Measurements from ENCODE around the gene SART3. TPM values are rescaled to one million over a fixed set of nuclear protein-coding genes. Genes with fewer than 3 reads are reported as not detected.
"Not testable (repeated sequence)": the region's sequence is repeated elsewhere in the genome, so short reads cannot be mapped to it uniquely, and the experiment has no call there.

Gene SART3
- total RNA-seq, 2 experiments from 2014 or later = 78.7 to 80.9 TPM

DNA sequence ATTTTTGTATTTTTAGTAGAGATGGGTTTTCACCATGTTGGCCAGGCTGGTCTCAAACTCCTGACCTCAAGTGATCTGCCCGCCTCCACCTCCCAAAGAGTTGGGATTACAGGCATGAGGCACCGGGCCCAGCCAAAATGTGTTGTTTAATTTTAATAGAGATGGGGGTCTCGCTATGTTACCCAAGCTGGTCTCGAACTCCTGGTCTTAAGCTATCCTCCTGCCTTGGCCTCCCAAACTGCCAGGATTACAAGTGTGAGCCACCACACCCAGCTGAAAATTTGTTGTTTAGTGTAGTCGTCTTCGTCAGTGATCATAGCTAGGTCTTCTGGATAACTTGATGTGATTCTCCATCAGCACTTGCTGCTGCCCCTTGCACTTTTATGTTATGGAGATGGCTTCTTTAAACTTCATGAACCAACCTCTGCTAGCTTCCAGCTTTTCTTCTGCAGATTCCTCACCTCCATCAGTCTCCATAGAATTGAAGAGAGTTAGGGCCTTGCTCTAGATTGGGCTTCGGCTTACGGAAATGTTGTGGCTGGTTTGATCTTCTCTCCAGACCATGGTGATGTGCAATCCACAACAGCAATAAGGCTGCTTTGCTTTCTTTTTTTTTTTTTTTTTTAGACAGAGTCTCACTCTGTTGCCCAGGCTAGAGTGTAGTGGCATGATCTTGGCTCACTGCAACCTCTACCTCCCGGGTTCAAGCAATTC is 14.4 kb upstream of the SART3 start:
- no peak overlapping the region for H3K27ac Mint-ChIP-seq
- H3K27me3 Mint-ChIP-seq = no peaks in the 10 kb centered on the region
- H3K4me1 Mint-ChIP-seq = peaks cover 49% of the 10 kb centered on the region
- H3K4me3 Mint-ChIP-seq = no peak overlapping the region
- peaks cover 10% of the 10 kb centered on the region for H3K36me3 Mint-ChIP-seq
- H3K9me3 Mint-ChIP-seq = peaks cover 7% of the 10 kb centered on the region
- no peak for DNase-seq

DNA sequence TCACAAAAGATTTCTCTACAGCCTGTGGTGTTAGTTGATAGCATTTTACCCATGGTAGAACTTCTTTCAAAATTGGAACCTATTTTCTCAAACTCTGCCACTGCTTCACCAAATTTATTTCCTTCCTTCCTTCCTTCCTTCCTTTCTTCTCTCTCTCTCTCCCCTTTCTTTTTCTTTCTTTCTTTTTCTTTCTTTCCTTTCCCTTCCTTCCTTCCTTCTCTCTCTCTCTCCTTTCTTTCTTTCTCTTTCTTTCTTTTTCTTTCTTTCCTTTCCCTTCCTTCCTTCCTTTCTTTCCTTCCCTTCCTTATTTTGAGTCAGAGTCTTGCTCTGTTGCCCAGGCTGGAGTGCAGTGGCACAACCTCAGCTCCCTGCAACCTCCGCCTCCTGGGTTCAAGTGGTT is 13.3 kb upstream of the SART3 start:
- H3K4me3 Mint-ChIP-seq, DNase-seq, H3K9me3 Mint-ChIP-seq, H3K27me3 Mint-ChIP-seq, H3K27ac Mint-ChIP-seq: not testable (repeated sequence)
- Mint-ChIP-seq H3K36me3 (peaks cover 14% of the 10 kb centered on the region), H3K4me1 (peaks cover 59% of the 10 kb centered on the region)

DNA sequence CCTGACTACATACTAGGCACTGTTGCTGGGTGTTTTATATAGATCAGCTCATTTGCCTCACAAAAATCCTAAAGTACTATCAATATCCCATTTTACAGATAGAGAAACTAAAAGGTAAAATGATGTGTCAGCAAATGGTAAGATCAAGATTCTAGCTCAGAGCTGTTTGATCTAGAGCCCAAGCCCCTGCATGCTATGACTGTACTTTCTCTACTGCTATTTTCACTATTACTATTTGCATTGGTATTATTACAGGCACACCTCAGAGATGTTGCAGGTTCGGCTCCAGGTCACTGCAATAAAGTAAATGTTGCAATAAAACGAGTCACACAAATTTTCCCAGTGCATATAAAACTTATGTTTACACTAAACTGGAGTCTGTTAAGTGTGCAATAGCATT is 12.3 kb upstream of the SART3 start:
- peaks cover 18% of the 10 kb centered on the region for H3K36me3 Mint-ChIP-seq
- no peak overlapping the region for H3K4me3 Mint-ChIP-seq
- no peaks in the 10 kb centered on the region for H3K27me3 Mint-ChIP-seq
- no peaks in the 10 kb centered on the region for H3K9me3 Mint-ChIP-seq
- DNase-seq = peak; percentile 31
- H3K4me1 Mint-ChIP-seq = peaks cover 63% of the 10 kb centered on the region
- no peak overlapping the region for H3K27ac Mint-ChIP-seq

DNA sequence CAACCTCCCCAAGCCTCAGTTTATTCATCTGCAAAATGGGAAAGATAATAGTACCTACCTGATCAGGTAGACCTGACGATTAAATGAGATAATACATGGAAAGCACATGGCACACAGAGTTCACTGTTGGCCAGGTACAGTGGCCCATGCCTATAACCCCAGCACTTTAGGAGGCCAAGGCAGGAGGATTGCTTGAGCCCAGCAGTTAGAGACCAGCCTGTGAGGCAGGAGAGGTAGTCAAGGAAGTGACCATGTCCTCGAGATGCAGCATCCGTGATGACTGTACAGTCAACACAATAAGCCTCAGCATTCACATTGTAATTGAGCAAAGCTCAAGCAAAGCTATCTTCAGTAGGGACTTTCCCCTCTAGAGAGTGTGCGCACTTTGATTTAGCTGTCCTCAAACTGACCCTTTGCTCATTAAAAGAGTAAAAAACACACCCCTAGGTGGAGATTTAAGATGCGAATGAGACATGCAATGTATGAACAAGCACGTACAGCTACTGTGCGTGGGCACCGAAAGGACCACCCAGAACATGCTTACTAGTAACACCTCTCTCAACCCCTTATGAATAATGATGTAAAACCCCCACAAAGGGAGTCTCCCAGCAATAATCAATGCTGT is 11.3 kb upstream of the SART3 start:
- no peak overlapping the region for H3K4me3 Mint-ChIP-seq
- peaks cover 74% of the 10 kb centered on the region for H3K4me1 Mint-ChIP-seq
- H3K36me3 Mint-ChIP-seq = peaks cover 27% of the 10 kb centered on the region
- no peaks in the 10 kb centered on the region for H3K27me3 Mint-ChIP-seq
- no peak overlapping the region for H3K27ac Mint-ChIP-seq
- no peak for DNase-seq
- H3K9me3 Mint-ChIP-seq = no peaks in the 10 kb centered on the region

DNA sequence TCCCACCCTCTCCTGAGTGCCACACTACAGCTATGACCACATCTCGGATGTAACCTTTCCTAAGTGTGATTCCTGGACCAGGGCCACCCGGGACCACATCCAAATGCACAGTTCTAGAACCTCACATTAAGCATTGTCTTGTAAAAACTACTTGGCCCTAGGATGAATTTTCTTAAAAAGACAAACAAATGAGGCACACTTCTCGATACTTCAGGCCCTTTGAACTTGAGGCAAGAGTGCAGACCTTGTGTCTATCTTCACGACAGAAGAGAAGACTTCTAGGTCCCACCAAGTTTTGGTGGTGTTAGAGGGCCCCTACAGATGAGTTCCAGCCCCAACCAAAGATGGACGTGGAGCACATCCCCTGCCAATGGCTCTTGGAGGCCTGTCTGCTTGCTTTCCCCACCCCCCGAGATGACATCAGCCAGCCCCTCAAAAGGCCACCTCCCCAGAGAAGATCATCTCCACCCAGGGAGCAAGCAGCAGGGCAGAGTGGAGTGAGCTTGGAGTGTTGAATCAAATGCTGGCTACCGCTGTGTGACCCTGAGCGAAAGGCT is 10.7 kb upstream of the SART3 start:
- Mint-ChIP-seq H3K4me3 (no peak overlapping the region), H3K27me3 (no peaks in the 10 kb centered on the region), H3K36me3 (peaks cover 27% of the 10 kb centered on the region), H3K9me3 (no peaks in the 10 kb centered on the region), H3K4me1 (peaks cover 79% of the 10 kb centered on the region), H3K27ac (no peak overlapping the region)
- no peak for DNase-seq

DNA sequence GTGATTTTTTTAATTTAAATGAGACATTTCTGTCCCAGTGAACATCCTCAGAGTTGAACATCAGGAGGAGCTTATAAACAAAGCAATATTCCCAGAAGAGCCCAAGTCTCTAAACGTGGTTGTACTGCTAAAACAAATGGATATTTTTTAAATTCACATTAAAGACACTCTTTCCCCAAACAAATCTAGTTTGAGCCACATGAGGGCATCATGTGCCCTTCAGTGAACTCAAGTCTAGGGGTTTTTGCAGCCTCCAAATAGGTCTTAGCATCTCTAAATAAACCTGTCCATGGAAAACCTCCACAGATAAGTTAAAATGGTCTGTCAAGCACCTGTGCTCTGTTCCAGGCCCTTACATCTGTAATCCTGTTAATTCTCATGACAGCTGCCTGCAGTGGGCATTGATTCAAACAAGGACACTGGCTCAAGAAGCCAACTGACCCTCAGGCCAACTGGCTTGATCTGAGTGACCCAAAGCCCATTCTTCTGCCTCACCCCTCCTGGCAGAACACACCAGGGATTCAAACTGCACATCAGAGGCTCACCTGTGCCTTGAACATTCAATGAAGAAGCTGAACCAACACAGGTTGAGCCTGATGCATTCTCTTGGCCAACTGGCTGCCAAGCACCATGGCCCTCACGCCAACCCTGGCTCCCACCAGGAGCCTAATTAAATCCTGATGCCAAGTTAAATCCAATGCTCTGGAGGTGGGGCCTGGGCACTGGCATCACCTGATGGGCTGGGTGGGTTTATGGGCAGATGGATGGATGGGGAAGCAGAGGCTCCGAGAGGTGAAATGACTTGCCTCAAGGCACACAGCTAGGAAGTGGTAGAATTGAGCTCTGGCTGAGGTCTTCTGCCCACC is 10.0 kb upstream of the SART3 start:
- DNase-seq = no peak
- Mint-ChIP-seq H3K9me3 (no peaks in the 10 kb centered on the region), H3K4me3 (no peak overlapping the region), H3K27me3 (no peaks in the 10 kb centered on the region), H3K27ac (no peak overlapping the region), H3K36me3 (peaks cover 31% of the 10 kb centered on the region), H3K4me1 (peaks cover 83% of the 10 kb centered on the region)

DNA sequence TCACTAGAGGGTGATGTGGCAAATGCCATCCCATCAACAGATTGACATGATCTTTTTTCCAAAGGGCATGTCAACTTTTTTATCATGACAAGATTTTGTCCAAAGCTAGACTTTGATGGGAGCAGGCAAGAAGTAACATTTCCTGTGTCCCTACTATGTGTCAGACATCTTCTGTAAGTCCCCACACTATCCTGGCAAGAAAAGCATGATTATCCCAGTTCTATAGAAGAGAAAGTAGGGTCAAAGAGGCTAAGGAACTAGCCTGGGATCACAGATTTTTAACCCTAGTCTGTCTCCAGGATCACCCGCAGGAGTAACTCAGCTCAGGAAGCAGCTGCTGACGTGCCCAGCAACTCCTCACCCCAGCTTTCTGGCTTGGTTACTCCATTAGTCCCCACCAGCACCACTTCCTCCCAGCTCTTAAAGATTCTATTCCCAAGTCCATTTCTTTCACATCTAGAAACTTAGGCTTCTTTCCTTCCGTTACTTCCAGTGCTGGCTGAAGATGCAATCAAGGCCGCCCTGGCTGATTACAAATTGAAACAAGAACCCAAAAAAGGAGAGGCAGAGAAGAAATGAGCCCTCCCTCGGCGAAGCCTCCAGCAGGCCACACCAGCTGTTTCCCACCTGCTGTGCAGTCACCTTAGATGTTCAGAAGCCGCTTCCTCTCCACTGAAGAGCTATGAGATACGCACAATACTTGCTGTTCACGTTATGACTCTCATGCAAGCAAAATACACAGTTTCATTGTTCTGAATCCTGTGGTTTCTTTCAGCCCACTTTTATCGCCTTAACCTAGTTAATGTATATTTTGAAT is 7.6 kb upstream of the SART3 start:
- Mint-ChIP-seq H3K4me1 (peaks cover 83% of the 10 kb centered on the region), H3K27ac (peak overlapping the region; percentile 96), H3K27me3 (no peaks in the 10 kb centered on the region), H3K36me3 (peaks cover 41% of the 10 kb centered on the region), H3K4me3 (peak overlapping the region; percentile 72), H3K9me3 (no peaks in the 10 kb centered on the region)
- peak; percentile 79 for DNase-seq

DNA sequence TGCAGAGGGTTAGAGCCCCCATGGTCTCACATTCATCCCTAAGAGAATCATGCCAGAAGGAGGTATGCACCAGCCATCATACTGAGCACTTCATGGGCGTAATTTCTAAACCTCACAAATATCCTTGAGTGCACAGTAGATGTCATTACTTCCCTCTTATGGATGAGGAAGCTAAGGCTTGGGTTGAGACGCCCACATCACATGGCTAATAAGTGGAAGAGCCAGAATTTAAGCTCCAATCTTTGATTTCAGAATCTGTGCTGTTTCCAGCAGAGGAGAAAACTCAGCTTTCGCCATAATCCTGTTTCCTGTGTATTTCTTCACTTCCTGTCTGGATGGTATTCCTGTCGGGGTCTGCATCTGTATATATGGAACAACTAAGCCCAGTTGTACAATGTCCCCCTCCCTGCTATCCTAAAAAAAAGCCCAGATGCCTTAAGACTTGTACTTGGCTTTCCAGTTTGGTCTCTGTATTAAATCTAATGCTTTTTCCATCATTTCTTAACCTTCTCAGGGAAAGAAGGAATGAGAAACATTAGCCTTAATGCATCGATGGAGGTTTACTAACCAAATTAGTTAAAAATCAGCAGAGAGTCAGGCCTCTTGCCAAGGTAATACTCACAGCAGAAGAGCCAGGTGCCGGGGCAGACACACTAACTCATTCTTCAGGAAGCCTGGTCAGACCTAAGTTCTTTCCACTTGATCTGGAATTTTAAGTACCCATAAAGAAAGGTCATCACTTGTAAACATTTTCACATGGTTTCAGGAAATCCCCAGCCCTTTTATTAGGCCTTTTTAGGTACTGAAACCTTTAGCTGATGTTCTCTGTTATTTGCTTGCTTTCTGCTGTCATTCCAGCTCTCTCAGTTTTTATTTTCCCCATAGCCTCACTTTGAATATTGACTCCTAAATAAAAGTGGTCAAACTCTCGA is 6.7 kb upstream of the SART3 start:
- H3K4me3 Mint-ChIP-seq = peak overlapping the region; percentile 72
- no peaks in the 10 kb centered on the region for H3K9me3 Mint-ChIP-seq
- peaks cover 41% of the 10 kb centered on the region for H3K36me3 Mint-ChIP-seq
- no peak for DNase-seq
- peak overlapping the region; percentile 96 for H3K27ac Mint-ChIP-seq
- H3K27me3 Mint-ChIP-seq = no peaks in the 10 kb centered on the region
- H3K4me1 Mint-ChIP-seq = peaks cover 80% of the 10 kb centered on the region

DNA sequence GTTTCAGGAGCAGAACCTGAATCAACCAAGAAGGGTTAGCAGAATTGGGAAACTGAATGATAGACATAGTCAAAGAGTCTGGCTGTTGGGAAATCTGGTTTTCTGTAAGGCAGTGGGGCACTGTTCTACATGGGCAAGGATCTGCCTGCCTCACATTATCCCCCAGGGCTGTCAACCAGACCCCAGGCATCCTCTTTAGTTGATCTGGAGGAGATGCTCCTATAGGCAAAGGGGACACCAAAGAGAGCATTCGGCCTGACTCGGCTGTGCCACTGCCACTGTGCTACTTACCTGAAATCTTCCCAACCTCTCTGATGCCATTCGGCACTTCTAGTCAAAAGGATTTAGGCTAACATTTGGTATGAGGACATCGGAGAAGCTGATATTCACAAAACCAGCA is 5.5 kb upstream of the SART3 start:
- Mint-ChIP-seq H3K27me3 (no peaks in the 10 kb centered on the region), H3K4me3 (no peak overlapping the region), H3K4me1 (peaks cover 68% of the 10 kb centered on the region), H3K27ac (peak overlapping the region; percentile 75), H3K9me3 (no peaks in the 10 kb centered on the region), H3K36me3 (peaks cover 41% of the 10 kb centered on the region)
- no peak for DNase-seq

DNA sequence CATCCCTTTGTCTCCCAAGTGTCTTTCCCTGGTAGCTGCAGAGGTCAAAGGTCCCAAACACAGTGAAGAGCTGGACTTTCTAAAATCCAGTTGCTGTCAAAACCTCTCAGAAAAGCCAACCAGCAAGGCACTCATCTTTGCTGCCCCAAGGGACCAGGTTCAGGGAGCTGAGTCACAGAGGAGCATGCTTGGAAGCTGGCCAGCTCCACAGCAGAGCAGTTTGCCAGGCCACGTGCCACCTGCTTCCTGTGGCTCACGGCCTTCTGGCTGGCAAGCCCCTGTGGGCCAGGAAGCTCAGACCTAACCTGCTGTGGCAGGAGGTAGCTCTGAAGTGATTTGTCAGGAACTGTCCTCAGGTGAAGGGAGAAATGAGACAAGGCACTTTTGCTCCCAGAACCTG is 5.0 kb upstream of the SART3 start:
- Mint-ChIP-seq H3K27me3 (no peaks in the 10 kb centered on the region), H3K36me3 (peaks cover 41% of the 10 kb centered on the region), H3K4me1 (peaks cover 66% of the 10 kb centered on the region), H3K27ac (peak overlapping the region; percentile 75), H3K4me3 (no peak overlapping the region), H3K9me3 (no peaks in the 10 kb centered on the region)
- peak; percentile 62 for DNase-seq

DNA sequence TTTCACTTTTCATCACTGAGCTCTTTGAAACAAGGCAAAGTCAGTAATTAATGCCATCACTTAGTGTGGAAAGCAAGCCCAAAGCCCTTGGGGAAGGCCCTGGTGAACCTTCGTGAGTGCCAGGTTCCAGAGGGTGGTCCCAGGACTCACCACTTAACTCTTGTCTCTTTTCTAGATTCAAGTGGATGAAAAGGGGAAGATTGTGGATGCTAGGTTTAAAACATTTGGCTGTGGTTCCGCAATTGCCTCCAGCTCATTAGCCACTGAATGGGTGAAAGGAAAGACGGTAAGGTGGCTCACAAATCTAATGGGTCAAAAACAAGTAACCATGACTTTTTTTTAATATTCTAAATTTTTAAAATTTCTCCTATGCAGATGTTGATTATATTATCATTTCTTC is 4.2 kb upstream of the SART3 start:
- Mint-ChIP-seq H3K36me3 (peaks cover 40% of the 10 kb centered on the region), H3K4me1 (peaks cover 58% of the 10 kb centered on the region), H3K4me3 (no peak overlapping the region), H3K27me3 (no peaks in the 10 kb centered on the region), H3K9me3 (no peaks in the 10 kb centered on the region), H3K27ac (no peak overlapping the region)
- no peak for DNase-seq

DNA sequence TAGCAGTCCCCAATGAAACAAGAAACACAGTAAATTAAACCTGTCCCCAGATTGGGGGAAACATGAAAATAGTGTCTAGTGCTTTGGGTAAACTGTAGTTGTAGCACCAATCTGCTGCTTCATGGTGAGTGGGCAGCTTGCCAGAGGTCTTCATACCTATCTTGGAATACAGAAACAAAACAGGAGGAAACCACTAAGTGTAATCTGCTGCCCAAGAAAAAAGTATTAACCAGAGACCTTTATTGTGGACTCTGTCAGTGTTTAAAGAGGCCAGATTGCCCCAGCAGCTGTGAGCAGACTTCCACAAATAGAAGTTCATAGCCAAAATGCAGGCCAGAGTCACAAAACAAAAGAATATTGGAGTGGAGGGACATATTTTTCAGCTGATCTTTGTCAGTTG is 3.8 kb upstream of the SART3 start:
- no peak for DNase-seq
- Mint-ChIP-seq H3K4me1 (peaks cover 58% of the 10 kb centered on the region), H3K4me3 (no peak overlapping the region), H3K9me3 (no peaks in the 10 kb centered on the region), H3K27ac (peak overlapping the region; percentile 54), H3K27me3 (no peaks in the 10 kb centered on the region), H3K36me3 (peaks cover 44% of the 10 kb centered on the region)

DNA sequence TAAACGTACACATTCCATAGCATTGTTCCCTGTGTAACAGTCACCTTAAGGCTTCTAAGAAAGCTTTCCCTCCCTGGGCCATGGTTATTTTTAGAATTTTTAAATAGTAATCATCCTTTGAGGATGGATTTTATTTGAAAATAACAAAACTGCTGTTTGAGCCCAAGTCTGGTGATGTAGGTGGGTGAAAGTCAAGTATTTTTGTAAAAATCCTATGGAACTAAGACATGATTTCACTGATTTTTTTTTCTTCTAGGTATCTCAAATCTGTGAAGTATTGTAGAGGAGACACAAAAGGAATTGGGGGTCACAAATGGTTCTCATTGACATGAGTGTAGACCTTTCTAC is 2.8 kb upstream of the SART3 start:
- DNase-seq = no peak
- no peaks in the 10 kb centered on the region for H3K9me3 Mint-ChIP-seq
- peaks cover 56% of the 10 kb centered on the region for H3K4me1 Mint-ChIP-seq
- H3K27me3 Mint-ChIP-seq = no peaks in the 10 kb centered on the region
- H3K4me3 Mint-ChIP-seq = peak overlapping the region; percentile 100
- peak overlapping the region; percentile 88 for H3K27ac Mint-ChIP-seq
- H3K36me3 Mint-ChIP-seq = peaks cover 43% of the 10 kb centered on the region
